Stomach (tissue), 9 donors: ENCODE measurements around the gene ADGRD1. TPM values are rescaled to one million over a fixed set of nuclear protein-coding genes. Genes with fewer than 3 reads are reported as not detected.
"Not testable (repeated sequence)": the region's sequence is repeated elsewhere in the genome, so short reads cannot be mapped to it uniquely, and the experiment has no call there.

Experiments used
- DNase-seq, 2 donors: peaks; one replicate each; pipeline versions ENCODE4 v3.0.0 to v3.0.0-alpha.2; 2013 to 2019
- H3K27ac ChIP-seq, 5 donors: fragments of 200-600 bp in 4 of 5; sonication (generic) in 4 of 5; one replicate each; pipeline ENCODE4 v1.5.1; 2013 to 2019; ENCODE audit warnings: mild to moderate bottlenecking in 1 of 5, moderate library complexity in 1 of 5
- H3K27me3 ChIP-seq, 3 donors: fragments of 200-600 bp; sonication (generic); one replicate each; pipeline ENCODE4 v1.5.1; 2017 to 2019; ENCODE audit warnings: mixed run types in 1 of 3
- H3K36me3 ChIP-seq, 4 donors: fragments of 200-600 bp; sonication (generic); 1 replicate in 3 of 4; 2 replicates in 1 of 4; pipeline ENCODE4 v1.5.1; 2016 to 2019
- H3K4me1 ChIP-seq, 4 donors: fragments of 200-600 bp; sonication (generic); one replicate each; pipeline ENCODE4 v1.5.1; 2016 to 2019
- H3K4me3 ChIP-seq, 4 donors: fragments of 200-600 bp; sonication (generic) in 3 of 4; one replicate each; pipeline ENCODE4 v1.5.1; 2016 to 2019; ENCODE audit warnings: mild to moderate bottlenecking in 1 of 4
- H3K9me3 ChIP-seq, 4 donors: fragments of 200-600 bp; sonication (generic); one replicate each; pipeline ENCODE4 v1.5.1; 2016 to 2019
- CTCF ChIP-seq, 7 experiments: fragments of 450-650 bp in 4 of 7; fragments of 200-600 bp in 3 of 7; sonication (generic) in 3 of 7; IDR thresholded peaks; one replicate each; pipeline ENCODE4 v1.5.1; 2016 to 2019; ENCODE audit warnings: antibody characterized with exemption in 7 of 7, control low read depth in 2 of 7, mild to moderate bottlenecking in 1 of 7
- EP300 ChIP-seq: sonication (generic); formaldehyde crosslinking; IDR thresholded peaks from one replicate; pipeline ENCODE4 v1.6.1; 2017; ENCODE audit warnings: antibody characterized with exemption
- POLR2A ChIP-seq, 4 donors: fragments of 450-650 bp; IDR thresholded peaks; one replicate each; pipeline ENCODE4 v1.6.1; 2016; ENCODE audit warnings: antibody characterized with exemption in 4 of 4, control low read depth in 2 of 4, mild to moderate bottlenecking in 1 of 4, moderate library complexity in 1 of 4
- POLR2AphosphoS5 ChIP-seq, 3 donors: sonication (generic); formaldehyde crosslinking; IDR thresholded peaks; one replicate each; pipeline ENCODE4 v1.6.1; 2016; ENCODE audit warnings: antibody characterized with exemption in 3 of 3
- WGBS, 5 donors: extraction: QIAGEN DNeasy Blood & Tissue Kit in 3 of 5; methylation state at CpG; one replicate each; pipeline versions ENCODE4 v1.1.5 to v1.1.7; 2013 to 2018; 5-methylcytosine and 5-hydroxymethylcytosine counted together
- intact Hi-C: fragments of 100-400 bp; cut with DNase I; formaldehyde crosslinking; loops from one replicate; pipeline ENCODE4 v1.15.1; 2023; ENCODE audit warnings: low total_unique reads
- polyA plus RNA-seq, 3 donors: library from polyadenylated mRNA; stranded (reverse); fragments of 200-250 nt; gene quantifications; one replicate each; pipeline ENCODE4 v1.2.3, GENCODE V29; 2013
- total RNA-seq, 5 donors: library from RNA; depleted of rRNA; stranded (reverse); fragments of >200 nt; gene quantifications; one replicate each; pipeline versions ENCODE4 v1.1.0 to v1.2.3, GENCODE V29; 2014 to 2016
- donor health status: healthy with polysubstance abuse.
- donor health status: Bipolar disorder and iron deficiency.
- donor health status: healthy.

The ADGRD1 gene
- total and polyA plus RNA-seq, 8 donors = 3.7 to 43.8 (median 15.4) TPM

- peaks cover 0 to 27% (median 2%) of the 10 kb centered on the region in 4 donors for H3K36me3 ChIP-seq
- peaks cover 0 to 5% (median 0%) of the 10 kb centered on the region in 3 donors for H3K27me3 ChIP-seq
- peaks cover 0 to 4% (median 0%) of the 10 kb centered on the region in 4 donors for H3K4me1 ChIP-seq
- H3K4me3 ChIP-seq = no peak overlapping the region
- no peak overlapping the region for H3K27ac ChIP-seq
- DNase-seq = no peak
- peaks cover 0 to 6% (median 0%) of the 10 kb centered on the region in 4 donors for H3K9me3 ChIP-seq
- intact Hi-C loops = no loop called here
- TF ChIP-seq POLR2A (IDR thresholded peaks at IDR 0.05) (no peak), POLR2AphosphoS5 (IDR thresholded peaks at IDR 0.05) (no peak), EP300 (no peak), CTCF (IDR thresholded peaks at IDR 0.05) (no peak)
- 90 to 94% (median 93%) methylated on average over 32 of the region's 32 CpGs for WGBS, 5 donors
Measured at GRCh38 chr12:130993759-130994670, 40.3 kb downstream of the ADGRD1 start.

GRCh38 chr12:130994821-130995375 is 41.2 kb downstream of the ADGRD1 start:
- no peak overlapping the region for H3K27ac ChIP-seq
- peaks cover 0 to 4% (median 0%) of the 10 kb centered on the region in 4 donors for H3K4me1 ChIP-seq
- H3K27me3 ChIP-seq = no peaks in the 10 kb centered on the region
- no peak overlapping the region for H3K4me3 ChIP-seq
- WGBS, 5 donors = 80 to 87% (median 81%) methylated on average over 12 of the region's 12 CpGs
- H3K36me3 ChIP-seq = peaks cover 0 to 27% (median 3%) of the 10 kb centered on the region in 4 donors
- DNase-seq = no peak
- intact Hi-C loops = no loop called here
- peaks cover 0 to 6% (median 0%) of the 10 kb centered on the region in 4 donors for H3K9me3 ChIP-seq
- TF ChIP-seq CTCF (IDR thresholded peaks at IDR 0.05) (no peak), POLR2AphosphoS5 (IDR thresholded peaks at IDR 0.05) (no peak), EP300 (no peak), POLR2A (IDR thresholded peaks at IDR 0.05) (no peak)

GRCh38 chr12:130995386-130995969 is 41.8 kb downstream of the ADGRD1 start:
- WGBS, 5 donors = 80 to 91% (median 85%) methylated on average over 3 to 5 of the region's 5 CpGs
- H3K4me3 ChIP-seq, H3K9me3 ChIP-seq, H3K4me1 ChIP-seq, H3K27me3 ChIP-seq, intact Hi-C loops, DNase-seq, H3K27ac ChIP-seq: not testable (repeated sequence)
- H3K36me3 ChIP-seq = peaks cover 0 to 27% (median 4%) of the 10 kb centered on the region in 4 donors

DNA sequence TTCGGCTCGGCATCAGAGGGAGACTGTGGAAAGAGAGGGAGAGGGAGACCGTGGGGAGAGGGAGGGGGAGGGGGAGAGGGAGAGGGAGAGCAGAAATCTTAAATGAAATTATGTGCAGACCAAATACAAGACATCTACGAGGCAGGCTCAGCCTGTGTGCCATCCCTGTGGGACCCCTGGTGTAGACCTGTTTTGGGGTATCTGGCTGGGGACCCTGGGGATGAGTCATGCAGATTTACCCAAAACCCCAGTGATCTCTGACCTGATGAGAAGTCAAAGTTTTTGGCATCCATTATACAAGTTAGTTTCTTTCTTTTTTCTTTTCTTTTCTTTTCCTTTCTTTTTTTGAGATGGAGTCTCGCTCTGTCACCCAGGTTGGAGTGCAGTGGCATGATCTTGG is 44.4 kb downstream of the ADGRD1 start:
- Histone ChIP-seq H3K4me3 (no peak overlapping the region), H3K36me3 (peaks cover 0 to 18% (median 2%) of the 10 kb centered on the region in 4 donors), H3K9me3 (peaks cover 0 to 6% (median 0%) of the 10 kb centered on the region in 4 donors), H3K27me3 (no peaks in the 10 kb centered on the region), H3K27ac (no peak overlapping the region), H3K4me1 (peaks cover 0 to 16% (median 11%) of the 10 kb centered on the region in 4 donors)
- TF ChIP-seq POLR2A (IDR thresholded peaks at IDR 0.05) (no peak), CTCF (IDR thresholded peaks at IDR 0.05) (no peak), EP300 (no peak), POLR2AphosphoS5 (IDR thresholded peaks at IDR 0.05) (no peak)
- 76 to 97% (median 90%) methylated on average over 3 to 5 of the region's 5 CpGs for WGBS, 5 donors
- intact Hi-C loops = no loop called here
- DNase-seq = no peak
